ENCODE measurements around the gene GALNT17.

DNA sequence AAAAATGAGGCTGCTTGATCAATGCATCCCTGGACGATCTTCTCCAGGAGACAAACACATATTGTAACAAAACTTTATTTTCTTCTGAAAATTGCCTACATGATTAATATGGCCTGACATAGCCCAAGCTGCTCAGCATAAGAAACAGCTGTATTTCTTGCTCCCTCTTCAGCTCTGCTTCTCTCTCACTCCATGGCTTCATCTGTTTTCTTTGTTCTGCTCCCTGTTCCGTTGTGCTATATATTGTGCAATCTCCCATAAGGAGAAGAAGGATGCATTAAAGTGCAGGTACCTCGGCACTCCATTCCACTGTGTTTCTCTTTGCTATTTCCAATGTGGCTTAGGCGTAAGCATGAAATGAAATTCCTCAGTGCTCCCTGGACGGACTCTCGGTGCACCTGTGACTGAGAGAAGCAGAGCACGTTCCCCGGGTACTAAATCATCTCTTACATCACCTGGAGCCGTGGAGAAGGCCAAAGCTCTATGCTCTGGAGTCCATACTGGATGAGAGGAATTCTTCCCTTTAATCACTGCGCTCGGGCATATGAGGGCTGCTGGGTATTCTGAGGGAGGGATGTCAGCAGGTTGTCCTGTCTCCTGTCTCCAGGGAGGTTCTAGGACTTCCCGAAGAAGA is 254.3 kb downstream of the GALNT17 start:
- TF ChIP-seq POLR2AphosphoS5 (IDR thresholded peaks at IDR 0.05; ENCODE audit: low read depth, low read length) (no peak), SIN3A (IDR thresholded peaks at IDR 0.05; ENCODE audit: borderline replicate concordance, insufficient read depth, low read length) (no peak)
